ENCODE results near the gene CNDP2.

CNDP2 gene

GRCh38 chr18:74456017-74456348 lies 40.2 kb upstream of the CNDP2 start:
- no peak for DNase-seq (ENCODE audit: low read depth, low spot score)
- WGBS (ENCODE audit: insufficient coverage, insufficient read length): no CpG with 5 or more reads among the region's 7 CpGs
- peak overlapping the region; percentile 69; the same call in 1 of the 2 replicates for H3K4me3 ChIP-seq (ENCODE audit: low read length)
- H3K9me3 ChIP-seq (ENCODE audit: control insufficient read depth, insufficient read depth, low read length): no peaks in the 10 kb centered on the region
- peaks cover 24% of the 10 kb centered on the region for H3K27me3 ChIP-seq (ENCODE audit: control insufficient read depth, insufficient read depth, low read length)
- no peaks in the 10 kb centered on the region; the same call in 1 of the 2 replicates for H3K36me3 ChIP-seq (ENCODE audit: control insufficient read depth, insufficient read depth, low read length)
- H3K27ac ChIP-seq (ENCODE audit: low read length): no peak overlapping the region
- 0 out of 2 replicates have a peak, but pooled peaks cover 1% of the 10 kb centered on the region for H3K4me1 ChIP-seq (ENCODE audit: control insufficient read depth, insufficient read depth, low read length)

DNA sequence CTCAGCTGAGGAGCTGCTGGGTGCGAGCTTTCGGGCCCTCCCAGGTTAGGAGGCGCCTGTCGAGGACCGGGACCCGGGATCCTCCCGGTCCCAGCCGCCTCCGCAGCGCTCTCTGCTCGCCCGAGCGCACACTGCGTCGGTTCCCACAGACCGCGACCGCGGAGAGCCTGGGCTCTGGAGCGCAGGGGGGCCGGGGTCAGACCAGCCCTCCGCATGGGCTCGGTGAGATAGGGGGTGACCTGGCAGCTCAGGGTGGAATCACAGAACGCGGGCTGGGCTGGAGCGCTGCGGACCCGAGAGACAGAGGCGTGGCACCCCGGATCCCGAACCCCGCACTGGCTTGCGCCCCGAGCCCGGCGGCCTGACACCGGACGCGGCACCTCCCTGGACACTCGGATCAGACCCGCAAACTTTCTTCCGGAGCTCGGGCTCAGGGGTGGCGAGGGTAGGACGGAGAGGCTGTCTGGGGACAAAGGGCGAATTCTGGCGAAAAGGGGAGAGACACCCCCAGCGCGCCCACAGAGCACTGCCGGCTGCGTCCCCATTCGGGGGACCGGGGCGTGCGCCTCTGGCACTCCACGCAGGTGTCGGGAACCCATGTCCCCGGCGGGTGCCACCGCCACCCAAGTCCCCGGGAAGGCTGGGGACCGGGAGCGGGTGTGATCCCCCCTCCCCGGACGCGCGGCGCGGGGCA lies 39.7 kb upstream of the CNDP2 start:
- H3K9me3 ChIP-seq (ENCODE audit: control insufficient read depth, insufficient read depth, low read length): no peaks in the 10 kb centered on the region
- 0 out of 2 replicates have a peak, but pooled peaks cover 1% of the 10 kb centered on the region for H3K4me1 ChIP-seq (ENCODE audit: control insufficient read depth, insufficient read depth, low read length)
- H3K27ac ChIP-seq (ENCODE audit: low read length): no peak overlapping the region
- H3K4me3 ChIP-seq (ENCODE audit: low read length): peak overlapping the region; percentile 69
- no CpG with 5 or more reads among the region's 69 CpGs for WGBS (ENCODE audit: insufficient coverage, insufficient read length)
- H3K27me3 ChIP-seq (ENCODE audit: control insufficient read depth, insufficient read depth, low read length): peaks cover 24% of the 10 kb centered on the region
- DNase-seq (ENCODE audit: low read depth, low spot score): no peak
- no peaks in the 10 kb centered on the region; the same call in 1 of the 2 replicates for H3K36me3 ChIP-seq (ENCODE audit: control insufficient read depth, insufficient read depth, low read length)

GRCh38 chr18:74457043-74457724 lies 39.0 kb upstream of the CNDP2 start, which contains the start of gene DIPK1C:
Gene DIPK1C (minus strand): TSS chr18:74457308. CDS start chr18:74457259, 49 bp downstream.
- peak within 1 kb of the TSS; percentile 69 for H3K4me3 ChIP-seq (ENCODE audit: low read length)
- no peaks in the 10 kb centered on the region; the same call in 1 of the 2 replicates for H3K36me3 ChIP-seq (ENCODE audit: control insufficient read depth, insufficient read depth, low read length)
- no peaks in the 10 kb centered on the region for H3K9me3 ChIP-seq (ENCODE audit: control insufficient read depth, insufficient read depth, low read length)
- no CpG with 5 or more reads among the region's 76 CpGs for WGBS (ENCODE audit: insufficient coverage, insufficient read length)
- peaks cover 24% of the 10 kb centered on the region for H3K27me3 ChIP-seq (ENCODE audit: control insufficient read depth, insufficient read depth, low read length)
- no peak for DNase-seq (ENCODE audit: low read depth, low spot score)
- H3K4me1 ChIP-seq (ENCODE audit: control insufficient read depth, insufficient read depth, low read length): 0 out of 2 replicates have a peak, but pooled peaks cover 1% of the 10 kb centered on the region
- no peak within 1 kb of the TSS for H3K27ac ChIP-seq (ENCODE audit: low read length)

- no peak for DNase-seq (ENCODE audit: low read depth, low spot score)
- 0 out of 2 replicates have a peak, but pooled peaks cover 1% of the 10 kb centered on the region for H3K4me1 ChIP-seq (ENCODE audit: control insufficient read depth, insufficient read depth, low read length)
- WGBS (ENCODE audit: insufficient coverage, insufficient read length): no CpG with 5 or more reads among the region's 34 CpGs
- H3K27me3 ChIP-seq (ENCODE audit: control insufficient read depth, insufficient read depth, low read length): peaks cover 24% of the 10 kb centered on the region
- no peaks in the 10 kb centered on the region; the same call in 1 of the 2 replicates for H3K36me3 ChIP-seq (ENCODE audit: control insufficient read depth, insufficient read depth, low read length)
- no peak overlapping the region for H3K27ac ChIP-seq (ENCODE audit: low read length)
- no peaks in the 10 kb centered on the region for H3K9me3 ChIP-seq (ENCODE audit: control insufficient read depth, insufficient read depth, low read length)
- no peak overlapping the region; the same call in 1 of the 2 replicates for H3K4me3 ChIP-seq (ENCODE audit: low read length)
Measured at GRCh38 chr18:74457725-74458421, 38.3 kb upstream of the CNDP2 start.

DNA sequence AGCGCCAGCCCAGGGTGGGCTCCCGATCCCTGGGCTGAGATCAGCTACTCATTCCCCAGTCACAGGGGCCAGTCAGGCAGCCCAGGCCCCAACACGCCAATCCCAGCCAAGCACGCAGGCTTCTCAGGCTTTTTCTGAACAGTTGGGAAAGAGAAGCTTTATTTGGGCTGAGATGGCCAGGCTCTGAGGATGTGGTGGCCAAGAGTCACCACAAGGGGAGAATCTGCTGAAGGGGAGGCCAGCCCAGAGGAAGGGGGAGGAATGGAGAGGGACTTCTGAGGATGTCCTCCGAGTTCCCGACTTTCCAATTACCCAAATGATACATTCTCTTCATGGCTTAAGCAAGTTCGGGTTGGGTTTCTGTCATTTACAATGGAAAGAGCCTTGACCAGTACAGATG lies 36.3 kb upstream of the CNDP2 start:
- Histone ChIP-seq H3K27me3 (ENCODE audit: control insufficient read depth, insufficient read depth, low read length) (peaks cover 24% of the 10 kb centered on the region), H3K4me3 (ENCODE audit: low read length) (no peak overlapping the region), H3K4me1 (ENCODE audit: control insufficient read depth, insufficient read depth, low read length) (0 out of 2 replicates have a peak, but pooled peaks cover 1% of the 10 kb centered on the region), H3K36me3 (ENCODE audit: control insufficient read depth, insufficient read depth, low read length) (no peaks in the 10 kb centered on the region; the same call in 1 of the 2 replicates), H3K9me3 (ENCODE audit: control insufficient read depth, insufficient read depth, low read length) (no peaks in the 10 kb centered on the region), H3K27ac (ENCODE audit: low read length) (no peak overlapping the region)
- no CpG with 5 or more reads among the region's 7 CpGs for WGBS (ENCODE audit: insufficient coverage, insufficient read length)
- DNase-seq (ENCODE audit: low read depth, low spot score): no peak

- WGBS (ENCODE audit: insufficient coverage, insufficient read length): no CpG with 5 or more reads among the region's 7 CpGs
- Histone ChIP-seq H3K9me3 (ENCODE audit: control insufficient read depth, insufficient read depth, low read length) (no peaks in the 10 kb centered on the region), H3K27me3 (ENCODE audit: control insufficient read depth, insufficient read depth, low read length) (peaks cover 21% of the 10 kb centered on the region), H3K4me3 (ENCODE audit: low read length) (no peak overlapping the region), H3K27ac (ENCODE audit: low read length) (no peak overlapping the region), H3K4me1 (ENCODE audit: control insufficient read depth, insufficient read depth, low read length) (0 out of 2 replicates have a peak, but pooled peaks cover 1% of the 10 kb centered on the region), H3K36me3 (ENCODE audit: control insufficient read depth, insufficient read depth, low read length) (no peaks in the 10 kb centered on the region; the same call in 1 of the 2 replicates)
- no peak for DNase-seq (ENCODE audit: low read depth, low spot score)
Measured at GRCh38 chr18:74460825-74461224, 35.3 kb upstream of the CNDP2 start.

- DNase-seq (ENCODE audit: low read depth, low spot score): no peak
- H3K9me3 ChIP-seq (ENCODE audit: control insufficient read depth, insufficient read depth, low read length): no peaks in the 10 kb centered on the region
- peaks cover 3% of the 10 kb centered on the region; the same call in 1 of the 2 replicates for H3K27me3 ChIP-seq (ENCODE audit: control insufficient read depth, insufficient read depth, low read length)
- H3K4me1 ChIP-seq (ENCODE audit: control insufficient read depth, insufficient read depth, low read length): 0 out of 2 replicates have a peak, but pooled peaks cover 1% of the 10 kb centered on the region
- no peak overlapping the region for H3K4me3 ChIP-seq (ENCODE audit: low read length)
- no peaks in the 10 kb centered on the region for H3K36me3 ChIP-seq (ENCODE audit: control insufficient read depth, insufficient read depth, low read length)
- no peak overlapping the region for H3K27ac ChIP-seq (ENCODE audit: low read length)
- no CpG with 5 or more reads among the region's 8 CpGs for WGBS (ENCODE audit: insufficient coverage, insufficient read length)
Measured at GRCh38 chr18:74463254-74463653, 32.9 kb upstream of the CNDP2 start.

- 0 out of 2 replicates have a peak, but pooled peaks cover 1% of the 10 kb centered on the region for H3K4me1 ChIP-seq (ENCODE audit: control insufficient read depth, insufficient read depth, low read length)
- H3K4me3 ChIP-seq (ENCODE audit: low read length): no peak overlapping the region
- no peaks in the 10 kb centered on the region for H3K36me3 ChIP-seq (ENCODE audit: control insufficient read depth, insufficient read depth, low read length)
- DNase-seq (ENCODE audit: low read depth, low spot score): no peak
- H3K27ac ChIP-seq (ENCODE audit: low read length): no peak overlapping the region
- H3K9me3 ChIP-seq (ENCODE audit: control insufficient read depth, insufficient read depth, low read length): no peaks in the 10 kb centered on the region
- WGBS (ENCODE audit: insufficient coverage, insufficient read length): no CpG with 5 or more reads among the region's 1 CpG
- H3K27me3 ChIP-seq (ENCODE audit: control insufficient read depth, insufficient read depth, low read length): no peaks in the 10 kb centered on the region
Measured at GRCh38 chr18:74463983-74464382, 32.2 kb upstream of the CNDP2 start.

DNA sequence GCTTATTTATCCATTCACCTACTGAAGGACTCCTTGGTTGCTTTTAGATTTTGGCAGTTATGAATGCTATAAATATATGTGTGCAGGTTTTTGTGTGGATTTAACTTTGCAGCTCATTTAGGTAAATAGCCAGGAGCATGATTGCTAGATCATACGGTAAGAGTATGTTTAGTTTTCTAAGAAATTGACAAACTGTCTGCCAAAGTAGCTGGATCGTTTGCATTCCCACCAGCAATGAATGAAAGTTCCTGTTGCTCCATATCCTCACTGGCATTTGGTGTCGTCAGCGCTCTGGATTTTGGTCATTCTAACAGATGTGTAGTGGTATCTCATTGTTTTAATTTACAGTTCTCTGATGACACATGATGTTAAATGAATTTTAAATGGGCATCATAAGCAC lies 30.4 kb upstream of the CNDP2 start:
- Histone ChIP-seq H3K4me3 (ENCODE audit: low read length) (no peak overlapping the region), H3K4me1 (ENCODE audit: control insufficient read depth, insufficient read depth, low read length) (no peaks in the 10 kb centered on the region)
- WGBS (ENCODE audit: insufficient coverage, insufficient read length): no CpG with 5 or more reads among the region's 4 CpGs

DNA sequence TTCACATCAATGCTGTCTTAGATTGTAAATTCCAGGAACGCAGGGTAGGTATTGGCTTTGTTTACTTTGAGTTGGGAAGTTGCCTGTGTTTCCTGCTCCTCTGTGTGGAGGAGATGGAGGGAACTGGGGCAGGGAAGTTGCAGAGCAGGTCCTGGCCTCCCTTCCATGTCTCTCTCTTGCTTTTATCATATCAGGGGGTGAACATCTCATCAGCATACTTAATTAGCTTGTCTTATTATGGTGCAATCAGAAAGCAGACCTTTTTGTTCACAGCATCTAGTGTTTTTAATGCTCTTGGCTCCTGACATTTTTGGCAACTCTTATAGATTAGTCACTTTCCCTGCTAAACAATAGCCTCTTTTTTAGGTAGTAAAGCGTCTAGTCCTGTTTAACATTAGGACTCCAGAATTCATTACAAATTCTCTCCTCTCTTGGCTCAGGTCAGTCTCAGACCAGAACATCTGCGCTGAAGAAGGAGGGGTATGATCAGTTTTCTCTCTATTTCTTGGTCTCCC lies 27.6 kb upstream of the CNDP2 start:
- H3K36me3 ChIP-seq (ENCODE audit: control insufficient read depth, insufficient read depth, low read length): no peaks in the 10 kb centered on the region
- no CpG with 5 or more reads among the region's 3 CpGs for WGBS (ENCODE audit: insufficient coverage, insufficient read length)
- no peaks in the 10 kb centered on the region for H3K4me1 ChIP-seq (ENCODE audit: control insufficient read depth, insufficient read depth, low read length)
- no peaks in the 10 kb centered on the region for H3K9me3 ChIP-seq (ENCODE audit: control insufficient read depth, insufficient read depth, low read length)
- no peak for DNase-seq (ENCODE audit: low read depth, low spot score)
- H3K4me3 ChIP-seq (ENCODE audit: low read length): no peak overlapping the region
- no peak overlapping the region for H3K27ac ChIP-seq (ENCODE audit: low read length)
- H3K27me3 ChIP-seq (ENCODE audit: control insufficient read depth, insufficient read depth, low read length): no peaks in the 10 kb centered on the region

More for the DNA sequence above, 30.4 kb upstream of the CNDP2 start:
- Histone ChIP-seq H3K27ac (ENCODE audit: low read length) (no peak overlapping the region), H3K9me3 (ENCODE audit: control insufficient read depth, insufficient read depth, low read length) (no peaks in the 10 kb centered on the region), H3K27me3 (ENCODE audit: control insufficient read depth, insufficient read depth, low read length) (no peaks in the 10 kb centered on the region), H3K36me3 (ENCODE audit: control insufficient read depth, insufficient read depth, low read length) (no peaks in the 10 kb centered on the region)
- DNase-seq (ENCODE audit: low read depth, low spot score): no peak
